SHP77 treated with DMSO at 0.1 percent for 48 hours (cell line): ENCODE results near the gene TRIM69.
"Not testable (repeated sequence)": the region's sequence is repeated elsewhere in the genome, so short reads cannot be mapped to it uniquely, and the experiment has no call there.

Experiments used
- DNase-seq: peaks from one replicate; lab custom pipeline; 2025; lab: John Stamatoyannopoulos, UW

TRIM69 gene

DNA sequence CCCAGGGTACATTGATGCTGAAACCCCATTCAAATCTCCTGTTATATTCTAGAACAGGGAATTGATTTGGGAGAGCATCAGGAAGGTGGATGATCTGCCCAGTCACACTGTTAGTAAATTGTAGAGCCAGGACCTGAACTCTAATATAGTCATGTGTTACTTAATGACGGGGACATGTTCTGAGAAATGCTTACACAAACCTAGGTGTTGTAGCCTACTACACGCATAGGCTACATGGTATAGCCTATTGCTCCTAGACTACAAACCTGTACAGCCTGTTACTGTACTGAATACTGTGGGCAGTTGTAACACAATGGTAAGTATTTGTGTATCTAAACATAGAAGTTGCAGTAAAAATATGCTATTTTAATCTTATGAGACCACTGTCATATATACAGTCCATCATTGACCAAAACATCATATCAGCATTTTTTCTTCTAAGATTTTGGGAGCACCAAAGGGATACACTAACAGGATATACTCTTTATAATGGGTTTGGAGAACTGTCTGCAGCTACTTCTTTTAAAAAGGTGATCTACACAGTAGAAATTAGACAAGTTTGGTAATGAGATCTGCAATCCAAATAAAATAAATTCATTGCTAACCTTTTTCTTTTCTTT, 19.2 kb upstream of the TRIM69 start:
- DNase-seq = no peak

- no peak for DNase-seq
Measured at GRCh38 chr15:44718180-44718926, 18.0 kb upstream of the TRIM69 start.

DNA sequence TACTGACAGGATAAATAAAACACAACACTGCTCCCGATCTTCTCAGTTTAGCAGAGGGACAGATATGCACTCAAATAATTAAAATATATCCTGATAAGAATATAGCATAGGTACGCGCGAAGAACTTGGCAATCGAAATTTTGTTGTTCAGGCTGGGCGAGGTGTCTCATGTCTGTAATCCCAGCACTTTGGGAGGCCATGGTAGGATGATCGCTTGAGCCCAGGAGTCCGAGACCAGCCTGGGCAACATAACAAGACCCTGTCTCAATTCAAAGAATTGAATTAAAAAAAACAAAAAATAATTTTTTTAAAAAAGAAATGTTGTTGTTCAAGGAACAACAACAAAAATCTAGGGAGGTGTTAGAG, 17.4 kb upstream of the TRIM69 start:
- no peak for DNase-seq

- DNase-seq = no peak
Measured at GRCh38 chr15:44719293-44719999, 16.9 kb upstream of the TRIM69 start.

DNA sequence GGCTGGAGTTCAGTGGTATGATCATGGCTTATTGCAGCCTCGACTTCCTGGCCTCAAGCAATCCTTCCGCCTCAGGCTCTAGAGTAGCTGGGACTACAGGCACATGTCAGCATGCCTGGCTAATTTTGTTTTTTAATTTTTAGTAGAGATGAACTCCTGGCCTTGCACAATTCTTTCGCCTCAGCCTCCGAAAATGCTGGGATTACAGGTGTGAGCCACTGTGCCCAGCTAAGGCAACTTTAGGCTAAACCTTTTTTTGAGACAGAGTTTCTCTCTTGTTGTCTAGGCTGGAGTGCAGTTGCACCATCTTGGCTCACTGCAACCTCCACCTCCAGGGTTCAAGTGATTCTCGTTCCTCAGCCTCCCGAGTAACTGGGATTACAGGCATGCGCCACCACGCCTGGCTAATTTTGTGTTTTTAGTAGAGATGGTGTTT, 16.3 kb upstream of the TRIM69 start:
- not testable (repeated sequence) for DNase-seq

GRCh38 chr15:44720460-44721176, 15.7 kb upstream of the TRIM69 start:
- no peak for DNase-seq

GRCh38 chr15:44722011-44722410, 14.3 kb upstream of the TRIM69 start:
- no peak for DNase-seq

GRCh38 chr15:44726136-44726535, 10.2 kb upstream of the TRIM69 start:
- DNase-seq = no peak

DNA sequence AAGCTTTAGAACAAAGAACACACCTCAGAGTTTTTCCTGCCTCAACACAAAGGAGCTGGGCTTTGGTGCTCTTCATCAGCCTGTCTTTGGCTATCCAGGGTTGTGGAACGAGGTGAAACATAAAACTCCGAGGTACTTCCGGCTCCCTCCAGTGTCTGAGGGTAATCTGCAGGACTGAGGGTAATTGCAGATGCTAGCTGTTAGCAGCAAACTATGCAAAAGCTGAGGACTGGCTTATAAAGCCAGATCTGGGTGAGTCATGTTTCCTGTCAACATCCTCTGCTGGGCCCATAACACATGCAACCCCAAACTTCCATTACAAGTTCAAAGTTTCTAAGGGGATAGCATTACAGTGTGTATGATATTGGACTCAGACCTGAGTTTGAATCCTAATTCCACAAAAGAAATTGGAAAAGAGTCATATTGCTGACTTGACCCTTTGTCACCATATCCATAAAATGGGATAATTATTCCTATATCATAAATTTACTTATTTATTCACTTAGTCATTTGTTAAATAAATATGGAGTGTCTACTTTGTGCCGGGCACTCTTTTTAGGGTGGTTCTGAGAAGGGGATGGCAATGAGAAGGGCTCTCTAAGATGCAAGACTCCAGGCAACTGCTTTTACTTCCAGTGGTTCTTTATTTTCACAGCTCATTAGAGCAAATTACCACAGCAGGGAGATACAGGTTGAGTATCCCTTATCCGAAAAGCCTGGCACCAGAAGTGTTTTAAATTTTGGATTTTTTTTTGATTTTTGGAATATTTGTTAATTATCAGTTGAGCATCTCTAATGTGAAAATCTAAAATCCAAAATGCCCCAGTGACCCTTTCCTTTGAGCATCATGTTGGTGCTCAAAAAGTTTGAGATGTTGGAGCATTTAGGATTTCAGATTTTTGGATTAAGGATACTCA, 9.5 kb upstream of the TRIM69 start:
- DNase-seq = no peak

GRCh38 chr15:44727485-44728231, 8.7 kb upstream of the TRIM69 start:
- no peak for DNase-seq

DNA sequence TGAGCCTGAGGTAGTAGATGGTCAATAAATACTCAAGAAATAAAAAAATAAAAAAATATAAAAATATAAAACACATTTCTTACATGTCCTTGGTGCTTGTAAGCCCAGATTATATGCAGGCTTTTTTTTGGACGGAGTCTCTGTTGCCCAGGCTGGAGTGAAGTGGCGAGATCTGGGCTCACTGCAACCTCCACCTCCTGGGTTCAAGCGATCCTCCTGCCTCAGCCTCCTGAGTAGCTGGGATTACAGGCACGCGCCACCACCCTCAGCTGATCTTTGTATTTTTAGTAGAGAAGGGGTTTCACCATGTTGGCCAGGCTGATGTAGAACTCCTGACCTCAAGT, 8.1 kb upstream of the TRIM69 start:
- DNase-seq = not testable (repeated sequence)

DNA sequence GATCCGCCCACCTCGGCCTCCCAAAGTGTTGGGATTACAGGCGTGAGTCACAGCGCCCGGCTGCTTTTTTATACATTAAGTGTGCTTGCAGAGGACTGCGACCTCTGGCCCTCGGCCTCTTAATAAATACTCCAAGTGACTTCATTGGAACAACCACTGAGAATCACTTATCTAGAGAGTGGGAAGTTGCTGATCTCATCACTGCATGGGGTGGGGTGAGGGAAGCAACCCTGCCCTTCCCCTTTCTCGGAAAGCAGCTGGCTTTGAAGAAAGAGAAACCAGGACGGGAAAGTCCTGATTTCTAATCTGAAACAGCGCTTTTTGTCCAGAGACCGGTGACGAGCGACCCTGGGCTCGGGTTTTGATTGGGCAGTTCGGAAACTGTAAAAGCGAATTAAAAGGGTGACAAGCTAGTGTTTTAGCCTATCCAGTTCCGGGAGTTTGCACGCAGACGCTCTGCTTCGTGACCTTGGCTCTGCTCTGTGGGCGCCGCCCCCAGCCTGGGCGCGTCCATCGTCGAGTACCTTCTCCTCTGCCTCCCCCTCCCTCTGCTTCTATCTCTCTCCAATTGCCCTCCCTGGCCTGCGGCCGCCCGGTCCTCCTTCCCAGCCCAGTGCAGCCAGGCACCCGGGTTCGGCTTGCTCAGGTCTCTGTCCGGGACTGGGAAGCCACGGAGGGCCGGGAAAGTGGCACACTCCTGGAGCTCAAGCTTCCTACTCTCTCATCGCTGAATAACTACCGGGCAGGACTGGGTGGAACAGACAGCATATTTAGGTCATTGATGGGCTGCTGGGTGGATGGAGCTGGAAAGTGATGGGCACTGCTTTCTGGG, 7.5 kb upstream of the TRIM69 start:
- peak; percentile 98 for DNase-seq

DNA sequence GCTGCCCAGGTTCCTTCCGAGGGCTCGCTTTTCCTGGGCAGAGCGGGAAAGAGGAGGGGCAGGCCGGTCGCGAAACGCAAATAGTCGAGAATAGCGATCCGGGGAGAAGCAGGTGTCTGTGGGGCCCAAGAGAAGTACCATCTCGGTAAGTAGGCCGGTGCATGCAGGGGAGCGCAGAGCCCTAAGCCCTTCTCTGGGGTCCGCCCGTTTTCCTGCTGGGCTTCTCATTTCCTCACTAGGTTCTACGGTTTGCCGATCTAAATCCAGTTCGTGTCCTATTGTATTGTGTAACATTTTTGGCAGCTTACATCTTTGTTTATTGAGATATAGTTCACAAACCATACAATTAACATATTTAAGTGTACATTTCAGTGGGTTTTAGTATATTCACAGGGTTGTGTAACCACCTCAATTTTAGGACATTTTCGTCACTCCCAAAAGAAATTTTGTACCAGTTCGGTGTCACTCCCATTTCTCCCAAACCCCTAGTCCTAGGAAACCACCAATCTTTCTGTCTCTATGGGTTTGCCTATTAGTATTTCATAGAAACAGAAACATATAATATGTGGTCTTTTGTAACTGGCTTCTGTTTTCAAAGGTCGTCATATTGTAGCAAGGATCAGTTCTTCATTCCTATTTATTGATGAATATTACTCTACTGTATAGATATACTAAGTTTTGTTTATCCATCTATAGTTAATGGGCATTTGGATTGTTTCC, 6.8 kb upstream of the TRIM69 start:
- DNase-seq = no peak

DNA sequence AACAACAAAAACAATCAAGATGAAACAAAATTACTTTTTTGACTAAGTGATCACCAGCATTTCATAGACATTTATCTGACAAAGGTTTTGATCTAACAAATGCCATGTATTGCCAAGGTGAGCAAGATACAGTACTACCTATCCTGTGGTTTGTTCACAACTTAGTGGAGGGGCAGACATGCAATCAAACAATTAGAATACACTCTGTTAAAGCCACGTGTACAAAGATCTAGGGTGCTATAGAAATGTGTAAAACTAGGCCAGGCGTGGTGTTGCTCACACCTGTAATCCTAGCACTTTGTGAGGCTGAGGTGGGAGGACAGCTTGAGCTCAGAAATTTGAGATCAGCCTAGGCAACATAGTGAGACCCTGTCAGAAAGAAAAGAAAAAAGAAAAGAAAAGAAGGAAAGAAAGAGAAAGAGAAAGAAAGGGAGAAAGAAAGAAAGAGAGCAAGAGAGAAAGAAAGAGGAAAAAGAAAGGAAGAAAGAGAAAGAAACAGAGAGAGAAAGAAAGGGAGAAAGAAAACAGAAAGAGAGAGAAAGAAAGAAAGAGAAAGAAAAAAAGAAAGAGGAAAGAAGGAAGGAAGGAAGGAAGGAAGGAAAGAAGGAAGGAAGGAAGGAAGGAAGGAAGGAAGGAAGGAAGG, 1.4 kb upstream of the TRIM69 start:
- no peak for DNase-seq

GRCh38 chr15:44735482-44736180, 697 bp upstream of the TRIM69 start:
- no peak for DNase-seq

DNA sequence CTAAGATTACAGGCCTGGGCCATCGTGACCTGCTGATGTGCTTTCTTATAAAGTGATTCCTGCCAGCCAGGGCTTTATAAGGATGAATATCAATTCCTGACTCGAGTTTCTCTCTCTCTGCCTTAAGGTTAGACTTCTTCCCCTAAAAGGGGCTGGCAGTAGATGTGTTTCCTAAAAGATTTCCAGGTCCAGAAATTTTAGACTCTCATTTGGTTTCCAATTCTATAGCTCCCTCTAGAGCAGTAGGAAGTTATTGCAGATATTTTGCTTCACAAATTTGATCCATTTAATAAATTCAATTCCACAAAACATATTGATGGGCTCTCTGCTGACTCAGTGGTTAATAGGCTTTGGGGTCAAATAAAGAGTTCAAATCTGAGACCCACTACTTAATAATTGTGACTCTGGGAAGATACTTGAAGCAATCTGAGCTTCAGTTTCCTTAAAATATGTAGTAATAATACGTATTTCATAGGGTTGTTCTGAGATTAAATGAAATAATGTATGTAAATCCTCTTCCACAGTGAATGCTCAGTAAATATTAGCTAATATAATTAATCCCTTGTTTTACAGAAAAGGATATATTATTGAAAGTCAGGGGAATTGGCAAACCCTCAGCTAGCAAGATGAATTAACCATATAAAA, 2.1 kb downstream of the TRIM69 start:
- DNase-seq = peak; percentile 46

DNA sequence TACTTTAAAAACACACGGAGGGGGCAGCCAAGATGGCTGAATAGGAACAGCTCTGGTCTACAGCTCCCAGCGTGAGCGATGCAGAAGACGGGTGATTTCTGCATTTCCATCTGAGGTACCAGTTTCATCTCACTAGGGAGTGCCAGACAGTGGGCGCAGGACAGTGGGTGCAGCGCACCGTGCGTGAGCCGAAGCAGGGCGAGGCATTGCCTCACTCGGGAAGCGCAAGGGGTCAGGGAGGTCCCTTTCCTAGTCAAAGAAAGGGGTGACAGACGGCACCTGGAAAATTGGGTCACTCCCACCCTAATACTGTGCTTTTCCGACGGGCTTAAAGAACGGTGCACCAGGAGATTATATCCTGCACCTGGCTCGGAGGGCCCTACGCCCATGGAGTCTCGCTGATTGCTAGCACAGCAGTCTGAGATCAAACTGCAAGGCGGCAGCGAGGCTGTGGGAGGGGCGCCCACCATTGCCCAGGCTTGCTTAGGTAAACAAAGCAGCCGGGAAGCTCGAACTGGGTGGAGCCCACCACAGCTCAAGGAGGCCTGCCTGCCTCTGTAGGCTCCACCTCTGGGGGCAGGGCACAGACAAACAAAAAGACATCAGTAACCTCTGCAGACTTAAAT, 3.0 kb downstream of the TRIM69 start:
- not testable (repeated sequence) for DNase-seq
